Activated effector memory CD4-positive, alpha-beta T cell treated with anti-CD3 and anti-CD28 coated beads, Interleukin-2, amount 50 U/mL, for 16 hours (primary cell): ENCODE data around the gene TANC1.

ENCODE experiments used
- DNase-seq: peaks from one replicate; pipeline ENCODE4 v3.0.0-alpha.2; 2020

The TANC1 gene

GRCh38 chr2:159230145-159230877 lies 261.9 kb downstream of the TANC1 start:
- no peak for DNase-seq

GRCh38 chr2:159232456-159233170 lies 264.2 kb downstream of the TANC1 start:
- no peak for DNase-seq

GRCh38 chr2:159234868-159235267 lies 266.4 kb downstream of the TANC1 start:
- no peak for DNase-seq

GRCh38 chr2:159243529-159243928 lies 275.1 kb downstream of the TANC1 start:
- DNase-seq: no peak

GRCh38 chr2:159246325-159246988 lies 278.0 kb downstream of the TANC1 start:
- DNase-seq: no peak

GRCh38 chr2:159249990-159250715 lies 281.7 kb downstream of the TANC1 start:
- DNase-seq: no peak

GRCh38 chr2:159251296-159252173 lies 283.1 kb downstream of the TANC1 start:
- DNase-seq: no peak

- no peak for DNase-seq
Observed at GRCh38 chr2:159252905-159253304, 284.5 kb downstream of the TANC1 start.

- no peak for DNase-seq
Observed at GRCh38 chr2:159256159-159256558, 287.7 kb downstream of the TANC1 start.

GRCh38 chr2:159262226-159262625 lies 293.8 kb downstream of the TANC1 start:
- DNase-seq: no peak

- no peak for DNase-seq
Observed at GRCh38 chr2:159262904-159263303, 294.5 kb downstream of the TANC1 start.

- no peak for DNase-seq
Observed at GRCh38 chr2:159265171-159265576, 296.7 kb downstream of the TANC1 start.

GRCh38 chr2:159266554-159266953 lies 298.1 kb downstream of the TANC1 start:
- no peak for DNase-seq

- DNase-seq: no peak
Observed at GRCh38 chr2:159267921-159268320, 299.5 kb downstream of the TANC1 start.

GRCh38 chr2:159270744-159271379 lies 302.4 kb downstream of the TANC1 start:
- no peak for DNase-seq

GRCh38 chr2:159272156-159272555 lies 303.7 kb downstream of the TANC1 start:
- no peak for DNase-seq

GRCh38 chr2:159275111-159275510 lies 306.7 kb downstream of the TANC1 start:
- DNase-seq: no peak

- no peak for DNase-seq
Observed at GRCh38 chr2:159279700-159280099, 311.3 kb downstream of the TANC1 start.

GRCh38 chr2:159281002-159281401 lies 312.6 kb downstream of the TANC1 start:
- DNase-seq: no peak
